GM12872 (cell line): ENCODE data around the gene ITGA11.

Source experiments
- CTCF ChIP-seq: IDR thresholded peaks from 3 replicates; pipeline ENCODE4 v1.5.1; 2011; ENCODE audit warnings: low read depth, mild to moderate bottlenecking, low read length, moderate library complexity; ENCODE audit not compliant: insufficient read depth

The ITGA11 gene, protein sequence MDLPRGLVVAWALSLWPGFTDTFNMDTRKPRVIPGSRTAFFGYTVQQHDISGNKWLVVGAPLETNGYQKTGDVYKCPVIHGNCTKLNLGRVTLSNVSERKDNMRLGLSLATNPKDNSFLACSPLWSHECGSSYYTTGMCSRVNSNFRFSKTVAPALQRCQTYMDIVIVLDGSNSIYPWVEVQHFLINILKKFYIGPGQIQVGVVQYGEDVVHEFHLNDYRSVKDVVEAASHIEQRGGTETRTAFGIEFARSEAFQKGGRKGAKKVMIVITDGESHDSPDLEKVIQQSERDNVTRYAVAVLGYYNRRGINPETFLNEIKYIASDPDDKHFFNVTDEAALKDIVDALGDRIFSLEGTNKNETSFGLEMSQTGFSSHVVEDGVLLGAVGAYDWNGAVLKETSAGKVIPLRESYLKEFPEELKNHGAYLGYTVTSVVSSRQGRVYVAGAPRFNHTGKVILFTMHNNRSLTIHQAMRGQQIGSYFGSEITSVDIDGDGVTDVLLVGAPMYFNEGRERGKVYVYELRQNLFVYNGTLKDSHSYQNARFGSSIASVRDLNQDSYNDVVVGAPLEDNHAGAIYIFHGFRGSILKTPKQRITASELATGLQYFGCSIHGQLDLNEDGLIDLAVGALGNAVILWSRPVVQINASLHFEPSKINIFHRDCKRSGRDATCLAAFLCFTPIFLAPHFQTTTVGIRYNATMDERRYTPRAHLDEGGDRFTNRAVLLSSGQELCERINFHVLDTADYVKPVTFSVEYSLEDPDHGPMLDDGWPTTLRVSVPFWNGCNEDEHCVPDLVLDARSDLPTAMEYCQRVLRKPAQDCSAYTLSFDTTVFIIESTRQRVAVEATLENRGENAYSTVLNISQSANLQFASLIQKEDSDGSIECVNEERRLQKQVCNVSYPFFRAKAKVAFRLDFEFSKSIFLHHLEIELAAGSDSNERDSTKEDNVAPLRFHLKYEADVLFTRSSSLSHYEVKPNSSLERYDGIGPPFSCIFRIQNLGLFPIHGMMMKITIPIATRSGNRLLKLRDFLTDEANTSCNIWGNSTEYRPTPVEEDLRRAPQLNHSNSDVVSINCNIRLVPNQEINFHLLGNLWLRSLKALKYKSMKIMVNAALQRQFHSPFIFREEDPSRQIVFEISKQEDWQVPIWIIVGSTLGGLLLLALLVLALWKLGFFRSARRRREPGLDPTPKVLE

GRCh38 chr15:68431792-68432401, at the start of gene ITGA11:
Gene ITGA11, minus strand, starts transcription at chr15:68432163. Its CDS starts 97 bp downstream, at chr15:68432066.
- no peak for TF ChIP-seq CTCF

DNA sequence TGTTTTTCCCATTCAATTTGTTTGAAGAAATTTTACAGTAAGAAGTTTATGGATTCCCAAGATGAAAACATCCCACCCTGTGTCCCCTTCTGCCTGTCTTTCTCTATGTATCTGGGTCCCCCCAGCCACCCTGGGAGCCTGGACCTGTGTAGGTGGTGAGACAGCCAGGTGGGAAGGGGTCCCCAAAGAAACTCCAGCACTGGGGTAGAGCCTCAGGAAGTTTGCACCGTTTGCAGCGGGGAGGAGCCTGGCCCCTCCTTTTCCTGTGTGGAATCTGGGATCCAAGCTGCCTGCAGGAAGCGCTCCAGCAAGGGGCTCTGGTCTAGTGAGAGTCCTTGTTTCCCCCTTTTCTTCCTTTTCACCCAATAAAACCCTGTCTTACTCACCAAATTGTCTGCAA, 49.4 kb upstream of the ITGA11 start:
- TF ChIP-seq CTCF = no peak

DNA sequence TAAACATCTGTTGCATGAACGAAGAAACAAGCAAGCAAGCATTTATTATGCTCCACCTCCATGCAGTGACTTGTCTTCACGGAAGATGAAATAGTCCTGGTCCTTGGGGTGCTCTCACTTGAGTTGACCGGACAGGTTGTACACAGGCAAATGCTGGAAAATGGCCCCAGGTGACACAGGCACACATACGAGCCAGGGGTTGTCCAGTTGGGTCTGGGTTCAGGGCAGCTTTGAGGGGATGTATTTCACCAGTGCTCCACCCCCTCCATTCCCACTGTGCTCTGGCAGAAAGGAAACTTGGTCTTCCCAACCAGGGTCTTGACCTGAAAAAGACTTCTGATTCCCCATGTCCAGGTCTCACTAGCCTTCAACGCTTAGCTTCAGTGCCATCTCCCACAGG, 48.3 kb upstream of the ITGA11 start:
- TF ChIP-seq CTCF = no peak

- no peak for TF ChIP-seq CTCF
Observed at GRCh38 chr15:68479870-68480269, 47.9 kb upstream of the ITGA11 start.

DNA sequence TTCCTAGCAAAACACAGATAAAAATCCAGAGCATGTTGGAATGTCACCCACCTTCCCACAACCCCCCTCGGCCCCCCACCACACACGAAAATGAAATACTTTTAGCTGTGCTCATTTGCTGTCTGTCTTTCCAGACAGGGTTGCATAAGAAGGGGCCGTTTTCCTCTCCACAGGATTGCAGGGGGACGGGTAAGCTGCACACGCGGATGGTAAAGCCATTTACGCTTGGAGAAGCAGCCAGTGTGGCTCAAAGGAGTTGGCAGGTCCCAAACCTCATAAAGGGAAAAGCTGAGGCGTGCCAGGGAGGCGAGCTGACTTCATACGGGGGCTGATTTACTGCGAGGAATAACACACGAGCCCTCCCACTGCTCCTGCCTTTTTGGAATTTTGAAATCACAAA, 47.4 kb upstream of the ITGA11 start:
- TF ChIP-seq CTCF = no peak

GRCh38 chr15:68478853-68479252, 46.9 kb upstream of the ITGA11 start:
- TF ChIP-seq CTCF = no peak
